Measurements from ENCODE around the gene RREB1. TPM values are rescaled to one million over a fixed set of nuclear protein-coding genes. Genes with fewer than 3 reads are reported as not detected.

The RREB1 gene
- polyA plus RNA-seq, 1 experiment = 1.2 TPM

DNA sequence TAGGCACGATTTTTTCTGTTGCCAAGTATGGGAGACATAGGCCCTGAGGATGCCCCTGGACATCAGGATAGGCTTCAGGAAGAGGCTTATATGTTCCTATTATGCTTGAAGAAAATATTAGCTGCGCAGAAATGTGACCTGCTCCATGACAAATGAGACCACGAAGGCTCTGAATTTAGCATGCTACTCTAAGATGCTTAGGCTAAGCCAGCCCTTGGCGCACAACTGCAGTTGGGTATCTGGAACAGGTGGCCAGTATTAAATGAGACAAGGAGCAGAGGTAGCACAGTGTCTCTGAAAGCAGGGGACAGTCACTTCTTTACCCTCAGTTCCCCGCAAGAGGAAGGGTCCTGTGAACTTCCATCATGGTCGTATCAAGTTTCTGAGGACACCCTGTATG lies 90.0 kb downstream of the RREB1 start:
- TF ChIP-seq CTCF (IDR thresholded peaks at IDR 0.05; ENCODE audit: insufficient read depth, low read depth, low read length) = no peak
- no peak for DNase-seq (ENCODE audit: low read depth)
- ChIA-PET POLR2A (no interaction called here), CTCF (interaction anchor here (1.4 kb wide), 1 partner anchor 46 kb away, joined by 4 read pairs; no protein-coding TSS in a partner anchor)
- H3K36me3 ChIP-seq (ENCODE audit: control insufficient read depth, insufficient read depth, low read length) = peaks cover 7% of the 10 kb centered on the region
- H3K4me3 ChIP-seq (ENCODE audit: low read depth, low read length) = no peak overlapping the region
- H3K27me3 ChIP-seq (ENCODE audit: control insufficient read depth, insufficient read depth, low read length) = no peaks in the 10 kb centered on the region

- H3K4me3 ChIP-seq (ENCODE audit: low read depth, low read length) = no peak overlapping the region
- ChIA-PET POLR2A (no interaction called here), CTCF (interaction anchor here (1.1 kb wide), 1 partner anchor 10 kb away, joined by 4 read pairs; no protein-coding TSS in a partner anchor)
- no peaks in the 10 kb centered on the region for H3K27me3 ChIP-seq (ENCODE audit: control insufficient read depth, insufficient read depth, low read length)
- peaks cover 7% of the 10 kb centered on the region for H3K36me3 ChIP-seq (ENCODE audit: control insufficient read depth, insufficient read depth, low read length)
- DNase-seq (ENCODE audit: low read depth) = no peak
- TF ChIP-seq CTCF (IDR thresholded peaks at IDR 0.05; ENCODE audit: insufficient read depth, low read depth, low read length) = no peak
Measured at GRCh38 chr6:7198833-7199800, 91.4 kb downstream of the RREB1 start.

- POLR2A ChIA-PET = no interaction called here
- H3K4me3 ChIP-seq (ENCODE audit: low read depth, low read length) = no peak overlapping the region
- H3K27me3 ChIP-seq (ENCODE audit: control insufficient read depth, insufficient read depth, low read length) = no peaks in the 10 kb centered on the region
- peaks cover 7% of the 10 kb centered on the region for H3K36me3 ChIP-seq (ENCODE audit: control insufficient read depth, insufficient read depth, low read length)
- DNase-seq (ENCODE audit: low read depth) = no peak
- CTCF ChIA-PET = interaction anchor here (0.6 kb wide), 1 partner anchor 258 kb away, joined by 4 read pairs; no protein-coding TSS in a partner anchor
- no peak for TF ChIP-seq CTCF (IDR thresholded peaks at IDR 0.05; ENCODE audit: insufficient read depth, low read depth, low read length)
Measured at GRCh38 chr6:7200598-7201443, 93.1 kb downstream of the RREB1 start.

DNA sequence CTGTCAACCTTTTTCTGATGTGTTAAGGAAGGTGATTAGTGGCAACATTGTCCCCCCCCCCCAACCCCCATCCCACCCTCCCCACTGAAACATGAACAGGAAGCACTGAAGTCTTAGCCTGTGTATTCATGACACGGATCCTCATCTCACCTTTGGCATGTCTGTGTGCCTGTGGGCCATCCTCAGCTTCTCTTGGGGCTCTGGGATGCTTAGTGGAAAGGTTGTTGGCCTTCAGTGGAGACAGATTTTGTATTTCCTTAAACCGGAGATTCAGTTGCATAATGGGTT lies 93.6 kb downstream of the RREB1 start:
- no peak for TF ChIP-seq CTCF (IDR thresholded peaks at IDR 0.05; ENCODE audit: insufficient read depth, low read depth, low read length)
- ChIA-PET CTCF (interaction anchor here (0.6 kb wide), 1 partner anchor 257 kb away, joined by 4 read pairs; no protein-coding TSS in a partner anchor), POLR2A (no interaction called here)
- H3K27me3 ChIP-seq (ENCODE audit: control insufficient read depth, insufficient read depth, low read length) = no peaks in the 10 kb centered on the region
- no peak overlapping the region for H3K4me3 ChIP-seq (ENCODE audit: low read depth, low read length)
- peaks cover 7% of the 10 kb centered on the region for H3K36me3 ChIP-seq (ENCODE audit: control insufficient read depth, insufficient read depth, low read length)
- no peak for DNase-seq (ENCODE audit: low read depth)
